ENCODE results near the gene CRB1. TPM values are rescaled to one million over a fixed set of nuclear protein-coding genes. Genes with fewer than 3 reads are reported as not detected.

Gene CRB1
- polyA plus RNA-seq, 3 donors: not detected

- Histone ChIP-seq H3K4me3 (replicated peaks in 1 of 3; ENCODE audit: low read depth in 2 of 3, low read length in 3 of 3) (no peak overlapping the region), H3K27me3 (ENCODE audit: control insufficient read depth in 2 of 2, insufficient read depth in 2 of 2, low read length in 2 of 2) (no peaks in the 10 kb centered on the region), H2AFZ (ENCODE audit: insufficient read depth, low read depth, low read length, poor library complexity, severe bottlenecking) (no peak overlapping the region), H4K20me1 (ENCODE audit: insufficient read depth, low read length) (no peaks in the 10 kb centered on the region), H3K4me2 (replicated peaks; ENCODE audit: extremely low read depth, low read length, poor library complexity, severe bottlenecking) (no peak overlapping the region), H3K27ac (ENCODE audit: low read depth in 1 of 2, low read length in 2 of 2) (no peak overlapping the region), H3K9ac (ENCODE audit: insufficient read depth, low read length, poor library complexity, severe bottlenecking) (no peak overlapping the region), H3K79me2 (ENCODE audit: insufficient read depth, low read length) (no peaks in the 10 kb centered on the region), H3K9me3 (replicated peaks in 1 of 2; ENCODE audit: control insufficient read depth in 1 of 2, insufficient read depth in 1 of 2, low read length in 2 of 2) (no peaks in the 10 kb centered on the region), H3K36me3 (replicated peaks in 1 of 2; ENCODE audit: control insufficient read depth in 1 of 2, insufficient read depth in 2 of 2, low read length in 2 of 2) (no peaks in the 10 kb centered on the region), H3K4me1 (ENCODE audit: control insufficient read depth in 1 of 2, insufficient read depth in 2 of 2, low read length in 2 of 2) (peaks cover 0 to 8% of the 10 kb centered on the region in 2 donors)
- DNase-seq: no peak
- no CpG with 5 or more reads among the region's 9 CpGs for WGBS (ENCODE audit: insufficient coverage)
- intact Hi-C loops (cut with micrococcal nuclease): no loop called here
- no peak overlapping the region for H3K27ac Mint-ChIP-seq
- H3K9me3 Mint-ChIP-seq: no peaks in the 10 kb centered on the region
- H3K4me1 Mint-ChIP-seq: peaks cover 16% of the 10 kb centered on the region
- no peak overlapping the region for H3K4me3 Mint-ChIP-seq
- no peak for TF ChIP-seq CTCF (IDR thresholded peaks at IDR 0.05)
- no peaks in the 10 kb centered on the region for H3K36me3 Mint-ChIP-seq
- peaks cover 0 to 3% (median 2%) of the 10 kb centered on the region in 3 donors for H3K27me3 Mint-ChIP-seq (ENCODE audit: low read depth in 3 of 3)
Observed at GRCh38 chr1:197471248-197471985, 203.4 kb downstream of the CRB1 start.

- Histone ChIP-seq H3K4me1 (ENCODE audit: control insufficient read depth in 1 of 2, insufficient read depth in 2 of 2, low read length in 2 of 2) (peaks cover 0 to 8% of the 10 kb centered on the region in 2 donors), H3K9ac (ENCODE audit: insufficient read depth, low read length, poor library complexity, severe bottlenecking) (no peak overlapping the region), H3K79me2 (ENCODE audit: insufficient read depth, low read length) (no peaks in the 10 kb centered on the region), H3K36me3 (replicated peaks in 1 of 2; ENCODE audit: control insufficient read depth in 1 of 2, insufficient read depth in 2 of 2, low read length in 2 of 2) (no peaks in the 10 kb centered on the region), H3K27me3 (ENCODE audit: control insufficient read depth in 2 of 2, insufficient read depth in 2 of 2, low read length in 2 of 2) (no peaks in the 10 kb centered on the region), H3K4me2 (replicated peaks; ENCODE audit: extremely low read depth, low read length, poor library complexity, severe bottlenecking) (no peak overlapping the region), H3K27ac (ENCODE audit: low read depth in 1 of 2, low read length in 2 of 2) (no peak overlapping the region), H3K4me3 (replicated peaks in 1 of 3; ENCODE audit: low read depth in 2 of 3, low read length in 3 of 3) (no peak overlapping the region), H3K9me3 (replicated peaks in 1 of 2; ENCODE audit: control insufficient read depth in 1 of 2, insufficient read depth in 1 of 2, low read length in 2 of 2) (no peaks in the 10 kb centered on the region), H2AFZ (ENCODE audit: insufficient read depth, low read depth, low read length, poor library complexity, severe bottlenecking) (no peak overlapping the region), H4K20me1 (ENCODE audit: insufficient read depth, low read length) (no peaks in the 10 kb centered on the region)
- no CpG with 5 or more reads among the region's 3 CpGs for WGBS (ENCODE audit: insufficient coverage)
- Mint-ChIP-seq H3K9me3 (no peaks in the 10 kb centered on the region), H3K27ac (no peak overlapping the region), H3K36me3 (no peaks in the 10 kb centered on the region), H3K4me3 (no peak overlapping the region), H3K27me3 (ENCODE audit: low read depth in 3 of 3) (peaks cover 0 to 3% (median 2%) of the 10 kb centered on the region in 3 donors), H3K4me1 (peaks cover 16% of the 10 kb centered on the region)
- no peak for DNase-seq
- intact Hi-C loops (cut with micrococcal nuclease): no loop called here
- no peak for TF ChIP-seq CTCF (IDR thresholded peaks at IDR 0.05)
Observed at GRCh38 chr1:197472141-197472540, 204.1 kb downstream of the CRB1 start.

All from CD14-positive monocyte (primary cell).